HG02852 (cell line): ENCODE data around the gene PEF1.
"Not testable (repeated sequence)": the region's sequence is repeated elsewhere in the genome, so short reads cannot be mapped to it uniquely, and the experiment has no call there.

Experiments
- ATAC-seq: cut with Tn5 transposase; IDR thresholded peaks from one replicate; pipeline ENCODE4 v1.9.1; 2021; ENCODE audit warnings: mild to moderate bottlenecking, moderate library complexity; ENCODE audit not compliant: unreplicated experiment

The PEF1 gene

GRCh38 chr1:31615939-31616338 lies 28.7 kb downstream of the PEF1 start:
- ATAC-seq: no peak

- no peak for ATAC-seq
These were observed 29.3 kb downstream of the PEF1 start for GRCh38 chr1:31615414-31615813.

GRCh38 chr1:31614414-31615005 lies 30.2 kb downstream of the PEF1 start:
- no peak for ATAC-seq

- ATAC-seq: no peak
These were observed 35.1 kb downstream of the PEF1 start for GRCh38 chr1:31609514-31610118.

GRCh38 chr1:31607360-31607759 lies 37.3 kb downstream of the PEF1 start:
- ATAC-seq: no peak

GRCh38 chr1:31605908-31606427 lies 38.7 kb downstream of the PEF1 start:
- ATAC-seq: peak; percentile 81

GRCh38 chr1:31602081-31602480 lies 42.6 kb downstream of the PEF1 start:
- ATAC-seq: no peak

GRCh38 chr1:31600641-31601040 lies 44.0 kb downstream of the PEF1 start:
- ATAC-seq: no peak

- no peak for ATAC-seq
These were observed 45.7 kb downstream of the PEF1 start for GRCh38 chr1:31598980-31599379.

GRCh38 chr1:31596737-31597097 lies 48.0 kb downstream of the PEF1 start:
- no peak for ATAC-seq

- no peak for ATAC-seq
These were observed 48.6 kb downstream of the PEF1 start for GRCh38 chr1:31595836-31596736.

GRCh38 chr1:31593770-31594632 lies 50.7 kb downstream of the PEF1 start:
- ATAC-seq: no peak

GRCh38 chr1:31593136-31593665 lies 51.5 kb downstream of the PEF1 start:
- ATAC-seq: no peak

GRCh38 chr1:31592132-31592531 lies 52.5 kb downstream of the PEF1 start:
- no peak for ATAC-seq

GRCh38 chr1:31591425-31592093 lies 53.1 kb downstream of the PEF1 start:
- no peak for ATAC-seq

GRCh38 chr1:31588751-31589515 lies 55.7 kb downstream of the PEF1 start:
- no peak for ATAC-seq

GRCh38 chr1:31587720-31588423 lies 56.8 kb downstream of the PEF1 start:
- no peak for ATAC-seq

- not testable (repeated sequence) for ATAC-seq
These were observed 57.4 kb downstream of the PEF1 start for GRCh38 chr1:31587328-31587699.
